Kidney epithelial cell (primary cell): Measurements from ENCODE around the gene MLN. TPM values are rescaled to one million over a fixed set of nuclear protein-coding genes. Genes with fewer than 3 reads are reported as not detected.

Experiments
- DNase-seq: peaks from one replicate; pipeline ENCODE4 v3.0.0-alpha.2; 2010; ENCODE audit warnings: low read depth
- H3K27me3 ChIP-seq: 2 replicates; pipeline ENCODE4 v1.6.0; 2011; ENCODE audit warnings: low read length; ENCODE audit not compliant: control insufficient read depth, insufficient read depth
- H3K36me3 ChIP-seq: 2 replicates; pipeline ENCODE4 v1.5.1; 2011; ENCODE audit warnings: low read length; ENCODE audit not compliant: control insufficient read depth, insufficient read depth
- H3K4me3 ChIP-seq: 2 replicates; pipeline ENCODE4 v1.5.1; 2011; ENCODE audit warnings: low read depth, mild to moderate bottlenecking, control low read depth, low read length
- CTCF ChIP-seq: IDR thresholded peaks from 2 replicates; pipeline ENCODE4 v1.5.1; 2011; ENCODE audit warnings: mild to moderate bottlenecking, moderate library complexity, low read length, control low read depth, inconsistent platforms; ENCODE audit not compliant: insufficient read depth, poor library complexity, severe bottlenecking
- total RNA-seq: library from RNA; depleted of rRNA; stranded (reverse); fragments of >200 nt; gene quantifications from 2 replicates; pipeline ENCODE4 v1.2.3, GENCODE V29; 2015

The MLN gene
- total RNA-seq, 1 donor from 2014 or later = not detected

- no peak for TF ChIP-seq CTCF
- H3K36me3 ChIP-seq = no peaks in the 10 kb centered on the region
- no peak for DNase-seq
- H3K27me3 ChIP-seq = no peaks in the 10 kb centered on the region
- no peak overlapping the region for H3K4me3 ChIP-seq
These were observed 51.8 kb downstream of the MLN start for GRCh38 chr6:33751771-33752645.

GRCh38 chr6:33750244-33750991 lies 53.4 kb downstream of the MLN start:
- no peaks in the 10 kb centered on the region for H3K36me3 ChIP-seq
- H3K4me3 ChIP-seq = no peak overlapping the region
- no peaks in the 10 kb centered on the region for H3K27me3 ChIP-seq
- TF ChIP-seq CTCF = no peak
- DNase-seq = no peak

GRCh38 chr6:33749401-33749800 lies 54.4 kb downstream of the MLN start:
- no peaks in the 10 kb centered on the region for H3K36me3 ChIP-seq
- no peak for DNase-seq
- H3K27me3 ChIP-seq = no peaks in the 10 kb centered on the region
- no peak for TF ChIP-seq CTCF
- no peak overlapping the region for H3K4me3 ChIP-seq

- Histone ChIP-seq H3K36me3 (no peaks in the 10 kb centered on the region), H3K27me3 (no peaks in the 10 kb centered on the region), H3K4me3 (no peak overlapping the region)
- DNase-seq = no peak
- no peak for TF ChIP-seq CTCF
These were observed 55.0 kb downstream of the MLN start for GRCh38 chr6:33748841-33749240.

GRCh38 chr6:33747823-33748222 lies 56.0 kb downstream of the MLN start:
- no peak for DNase-seq
- no peak for TF ChIP-seq CTCF
- H3K4me3 ChIP-seq = no peak overlapping the region

More at GRCh38 chr6:33747823-33748222, 56.0 kb downstream of the MLN start:
- Histone ChIP-seq H3K27me3 (peaks cover under 1% of the 10 kb centered on the region), H3K36me3 (no peaks in the 10 kb centered on the region)
